NB4 (cell line): Measurements from ENCODE around the gene CBX1.
A peak's percentile ranks its signal among the peaks of the same experiment; 100 is the strongest.

ENCODE experiments used
- DNase-seq: peaks from one replicate; pipeline ENCODE4 v3.0.0; 2010; ENCODE audit warnings: low read depth
- H3K4me3 ChIP-seq: one replicate; pipeline ENCODE4 v1.5.1; 2011; ENCODE audit warnings: mild to moderate bottlenecking, low read depth, low read length, moderate library complexity
- CTCF ChIP-seq: IDR thresholded peaks from one replicate; pipeline ENCODE4 v1.5.1; 2012; ENCODE audit warnings: low read depth, low read length
- MAX ChIP-seq: IDR thresholded peaks from 2 replicates; pipeline ENCODE4 v1.6.1; 2011; ENCODE audit warnings: low read depth, low read length
- MYC ChIP-seq: IDR thresholded peaks from 2 replicates; pipeline ENCODE4 v1.6.1; 2011; ENCODE audit warnings: low read depth, low read length
- POLR2A ChIP-seq: IDR thresholded peaks from 2 replicates; pipeline ENCODE4 v1.6.1; 2011; ENCODE audit warnings: mild to moderate bottlenecking; ENCODE audit not compliant: insufficient read length; ENCODE audit errors: extremely low read depth

CBX1 gene

DNA sequence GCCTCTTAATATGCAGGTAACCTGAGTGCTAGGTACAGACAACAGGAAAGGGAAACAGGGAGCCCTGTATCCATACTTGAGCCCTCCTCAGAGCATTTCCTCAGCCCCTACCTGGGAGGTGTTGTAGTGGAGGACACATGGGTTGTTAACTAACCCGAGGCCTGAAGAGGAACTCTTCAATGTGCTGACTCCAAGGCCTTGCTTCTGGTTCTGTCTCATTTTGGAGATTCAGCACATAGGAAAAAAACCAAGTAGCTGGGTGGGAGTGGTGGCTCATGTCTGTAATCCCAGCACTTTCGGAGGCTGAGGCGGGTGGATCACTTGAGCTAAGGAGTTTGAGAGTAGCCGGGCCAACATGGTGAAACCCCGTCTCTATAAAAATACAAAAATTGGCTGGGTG is 31.1 kb upstream of the CBX1 start:
- no peak for TF ChIP-seq MAX
- no peak for TF ChIP-seq POLR2A
- no peak for TF ChIP-seq MYC
- no peak for TF ChIP-seq CTCF
- H3K4me3 ChIP-seq: no peak overlapping the region

DNA sequence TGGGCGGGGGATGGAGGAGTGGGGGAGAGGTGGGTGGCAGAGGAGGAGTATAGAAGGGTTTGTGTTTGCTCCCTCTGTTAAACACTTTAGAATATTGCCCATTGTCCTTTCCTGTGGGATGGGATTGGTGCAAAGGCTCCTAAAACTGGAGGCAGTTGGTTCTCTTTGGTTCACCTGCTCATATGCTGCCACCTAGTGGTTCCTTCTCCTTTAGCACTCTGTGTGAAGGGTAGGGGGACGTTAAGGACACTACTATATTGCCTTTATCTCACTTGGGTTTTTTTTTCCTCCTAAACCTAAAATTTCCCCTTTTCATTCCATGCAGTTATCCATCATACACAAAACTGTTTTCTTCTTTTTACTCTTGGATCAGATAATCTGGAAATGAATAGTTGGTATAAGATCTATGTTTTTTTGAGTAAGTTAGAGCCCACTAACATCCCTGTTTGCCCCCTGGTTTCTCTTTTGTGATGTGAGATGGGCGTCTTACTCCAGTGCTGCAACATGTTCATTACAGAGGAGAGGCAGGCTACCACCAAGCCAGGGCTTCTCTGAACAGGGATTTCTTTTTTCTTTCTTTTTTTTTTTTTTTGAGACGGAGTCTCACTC is 30.0 kb upstream of the CBX1 start:
- TF ChIP-seq POLR2A (no peak), CTCF (peak; percentile 79)
- peak; percentile 77 for DNase-seq
- no peak overlapping the region for H3K4me3 ChIP-seq

More for the DNA sequence above, 31.1 kb upstream of the CBX1 start:
- DNase-seq: no peak

GRCh38 chr17:48129981-48130380 is 28.7 kb upstream of the CBX1 start:
- no peak overlapping the region for H3K4me3 ChIP-seq
- no peak for DNase-seq
- TF ChIP-seq CTCF: no peak
- TF ChIP-seq MYC: no peak
- no peak for TF ChIP-seq MAX
- TF ChIP-seq POLR2A: no peak

- H3K4me3 ChIP-seq: no peak overlapping the region
- no peak for DNase-seq
- no peak for TF ChIP-seq POLR2A
- no peak for TF ChIP-seq MYC
- TF ChIP-seq CTCF: no peak
- no peak for TF ChIP-seq MAX
Observed at GRCh38 chr17:48128400-48128799, 27.1 kb upstream of the CBX1 start.

- TF ChIP-seq MAX (no peak), MYC (no peak), POLR2A (no peak), CTCF (no peak)
- H3K4me3 ChIP-seq: no peak overlapping the region
- DNase-seq: no peak
Observed at GRCh38 chr17:48127371-48128051, 26.2 kb upstream of the CBX1 start.
